HUES48 (cell line): Measurements from ENCODE around the gene IRF7.

Experiments used
- H3K27ac ChIP-seq: one replicate; pipeline ENCODE4 v1.7.0; 2013; ENCODE audit warnings: low read depth, low read length, inconsistent platforms
- H3K27me3 ChIP-seq: 2 replicates; pipeline ENCODE4 v1.6.1; 2013; ENCODE audit warnings: mild to moderate bottlenecking, low read length; ENCODE audit not compliant: control insufficient read depth, insufficient read depth
- H3K36me3 ChIP-seq: 2 replicates; pipeline ENCODE4 v1.6.1; 2013; ENCODE audit warnings: low read length; ENCODE audit not compliant: control insufficient read depth, insufficient read depth
- H3K4me1 ChIP-seq: 2 replicates; pipeline ENCODE4 v1.6.1; 2013; ENCODE audit warnings: mild to moderate bottlenecking, low read length; ENCODE audit not compliant: control insufficient read depth, insufficient read depth
- H3K4me3 ChIP-seq: 2 replicates; pipeline ENCODE4 v1.5.1; 2013; ENCODE audit warnings: mild to moderate bottlenecking, low read depth, low read length
- H3K9ac ChIP-seq: 2 replicates; pipeline ENCODE4 v1.6.1; 2013; ENCODE audit warnings: mild to moderate bottlenecking, low read depth, low read length, moderate library complexity
- H3K9me3 ChIP-seq: 2 replicates; pipeline ENCODE4 v1.6.1; 2013; ENCODE audit warnings: low read length; ENCODE audit not compliant: control insufficient read depth, insufficient read depth

IRF7 gene

GRCh38 chr11:587546-587945 lies 28.2 kb downstream of the IRF7 start:
- no peaks in the 10 kb centered on the region for H3K27me3 ChIP-seq
- H3K4me1 ChIP-seq: no peaks in the 10 kb centered on the region
- no peak overlapping the region for H3K27ac ChIP-seq
- H3K9me3 ChIP-seq: no peaks in the 10 kb centered on the region
- H3K36me3 ChIP-seq: peaks cover 77% of the 10 kb centered on the region
- H3K4me3 ChIP-seq: no peak overlapping the region
- no peak overlapping the region for H3K9ac ChIP-seq

DNA sequence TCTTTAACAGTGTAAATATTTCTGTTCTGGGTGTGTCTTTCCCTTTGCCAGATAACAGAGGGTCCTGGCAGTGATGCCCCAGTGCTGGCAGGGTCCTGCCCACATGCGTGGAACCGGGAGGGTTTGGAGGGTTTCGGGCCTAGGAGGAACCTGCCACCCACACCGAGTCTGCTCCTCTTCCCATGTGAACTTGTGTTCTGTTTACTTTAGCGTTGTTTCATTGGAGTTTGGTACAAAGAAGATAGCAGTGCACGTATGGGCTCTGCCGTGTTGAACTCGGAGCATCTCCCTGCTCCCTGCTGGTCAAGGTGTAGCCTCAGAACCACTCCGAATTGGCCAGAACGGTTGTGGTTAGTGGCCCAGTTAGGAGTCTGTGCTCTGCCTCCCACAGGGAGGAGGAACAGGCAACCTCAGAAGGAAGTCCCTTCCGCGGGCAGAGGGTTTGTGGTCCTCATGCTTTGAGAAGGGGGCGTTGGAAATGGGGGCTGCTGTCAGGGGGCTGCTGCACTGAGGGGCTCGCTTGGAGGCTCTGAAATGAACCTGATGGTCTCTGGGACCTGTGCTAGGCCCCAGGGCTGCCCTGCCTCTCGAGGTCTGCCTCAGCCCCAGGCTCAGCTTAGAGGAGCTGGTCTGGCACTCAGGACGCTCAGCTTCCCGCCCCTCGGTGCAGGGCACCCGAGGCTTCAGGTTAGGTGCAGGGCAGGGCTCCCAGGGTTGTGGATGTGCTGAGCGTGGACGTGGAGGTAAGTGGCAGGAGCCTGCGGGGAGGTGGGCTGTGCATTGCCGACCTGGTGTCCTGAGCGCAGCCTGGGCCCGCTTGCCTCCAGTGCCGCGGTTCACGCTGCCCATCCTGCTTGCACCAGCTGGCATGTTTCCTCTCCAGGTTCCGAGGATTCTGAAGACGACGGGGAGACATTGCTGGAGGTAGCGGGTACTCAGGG lies 29.1 kb downstream of the IRF7 start:
- no peak overlapping the region for H3K9ac ChIP-seq
- H3K27ac ChIP-seq: no peak overlapping the region
- H3K4me1 ChIP-seq: no peaks in the 10 kb centered on the region
- H3K27me3 ChIP-seq: no peaks in the 10 kb centered on the region
- no peak overlapping the region for H3K4me3 ChIP-seq
- no peaks in the 10 kb centered on the region for H3K9me3 ChIP-seq
- H3K36me3 ChIP-seq: peaks cover 78% of the 10 kb centered on the region

- peaks cover 64% of the 10 kb centered on the region for H3K36me3 ChIP-seq
- no peaks in the 10 kb centered on the region for H3K4me1 ChIP-seq
- no peak overlapping the region for H3K4me3 ChIP-seq
Observed at GRCh38 chr11:584287-584686, 31.5 kb downstream of the IRF7 start.

GRCh38 chr11:581752-582151 lies 34.0 kb downstream of the IRF7 start:
- Histone ChIP-seq H3K36me3 (peaks cover 43% of the 10 kb centered on the region), H3K27me3 (no peaks in the 10 kb centered on the region), H3K4me3 (no peak overlapping the region), H3K9me3 (no peaks in the 10 kb centered on the region), H3K4me1 (peaks cover 7% of the 10 kb centered on the region), H3K27ac (no peak overlapping the region), H3K9ac (no peak overlapping the region)

More at GRCh38 chr11:584287-584686, 31.5 kb downstream of the IRF7 start:
- no peak overlapping the region for H3K9ac ChIP-seq
- H3K9me3 ChIP-seq: no peaks in the 10 kb centered on the region
- no peaks in the 10 kb centered on the region for H3K27me3 ChIP-seq
- H3K27ac ChIP-seq: no peak overlapping the region

- Histone ChIP-seq H3K36me3 (peaks cover 39% of the 10 kb centered on the region), H3K4me3 (no peak overlapping the region), H3K9me3 (no peaks in the 10 kb centered on the region), H3K27ac (no peak overlapping the region), H3K27me3 (no peaks in the 10 kb centered on the region), H3K9ac (no peak overlapping the region), H3K4me1 (peaks cover 7% of the 10 kb centered on the region)
Observed at GRCh38 chr11:581342-581741, 34.4 kb downstream of the IRF7 start.

DNA sequence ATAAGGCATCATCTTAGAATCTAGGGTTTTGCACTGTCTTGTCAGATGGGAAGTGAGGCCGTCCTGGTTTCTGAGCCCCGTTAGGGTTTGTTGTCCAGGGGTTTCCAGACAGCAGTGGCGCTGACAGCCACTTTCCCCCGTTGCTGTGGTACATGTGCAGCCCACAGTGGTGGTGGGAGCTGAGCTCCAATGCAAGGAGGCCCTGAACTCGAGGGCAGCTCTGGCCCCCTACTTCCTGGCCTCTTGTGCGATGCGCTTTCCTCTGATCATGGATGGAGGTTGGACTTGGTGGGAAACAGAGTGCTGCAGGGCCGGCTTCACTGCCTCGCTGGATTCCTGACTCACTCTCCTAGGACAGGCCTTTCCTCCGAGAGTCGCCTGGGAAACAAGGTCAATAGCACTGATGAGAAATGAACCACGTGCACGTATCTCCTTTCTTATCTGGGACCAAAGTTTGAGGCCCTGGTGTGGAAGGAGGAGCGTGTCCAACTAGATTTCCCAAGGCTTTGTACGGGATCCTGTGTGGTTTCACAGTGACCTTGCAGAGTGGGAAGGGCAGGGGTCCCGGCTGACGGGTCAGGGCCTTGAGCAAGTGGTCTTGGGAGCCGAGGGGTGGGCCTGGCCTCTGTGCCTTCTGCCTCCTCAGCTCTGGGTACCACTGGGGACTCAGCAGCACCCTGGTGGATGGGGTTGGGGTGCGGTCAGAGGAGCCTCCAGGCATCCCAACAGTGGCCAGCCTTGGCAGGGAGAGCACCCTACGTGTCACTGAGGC lies 35.7 kb downstream of the IRF7 start:
- peaks cover 35% of the 10 kb centered on the region for H3K36me3 ChIP-seq
- no peak overlapping the region for H3K4me3 ChIP-seq
- H3K9me3 ChIP-seq: no peaks in the 10 kb centered on the region
- H3K27ac ChIP-seq: no peak overlapping the region
- H3K4me1 ChIP-seq: peaks cover 7% of the 10 kb centered on the region
- H3K9ac ChIP-seq: no peak overlapping the region
- H3K27me3 ChIP-seq: peaks cover 6% of the 10 kb centered on the region

DNA sequence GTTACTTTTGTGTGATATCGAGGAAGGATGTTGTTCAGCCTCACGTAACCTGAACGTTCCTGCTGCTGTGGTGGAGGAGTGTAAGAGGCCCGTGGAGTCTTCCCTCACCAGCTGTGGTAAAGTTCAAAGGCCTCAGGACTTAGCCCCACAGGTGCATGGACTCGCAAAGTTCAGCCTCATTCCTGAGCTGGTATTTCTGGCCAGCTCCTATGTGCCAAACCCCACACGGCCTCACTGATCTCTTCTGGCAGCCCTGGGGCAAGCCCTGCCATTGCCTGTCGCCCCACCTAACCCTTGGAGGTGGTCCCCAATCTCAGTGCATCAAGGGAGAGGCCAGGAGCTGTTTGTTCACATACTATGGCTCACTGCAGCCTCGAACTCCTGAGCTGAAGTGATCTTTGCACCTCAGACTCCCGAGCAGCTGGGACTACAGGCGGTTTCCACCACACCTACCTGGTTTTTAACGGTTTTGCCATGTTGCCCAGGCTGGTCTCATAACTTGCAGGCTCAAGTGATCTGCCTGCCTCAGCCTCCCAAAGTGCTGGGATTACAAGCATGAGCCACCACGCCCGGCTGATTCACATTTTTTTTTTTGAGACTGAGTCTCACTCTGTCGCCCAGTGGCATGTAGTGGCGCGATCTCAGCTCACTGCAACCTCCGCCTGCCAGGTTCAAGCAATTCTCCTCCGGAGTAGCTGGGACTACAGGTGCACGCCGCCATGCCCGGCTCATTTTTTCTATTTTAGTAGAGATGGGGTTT lies 37.3 kb downstream of the IRF7 start:
- Histone ChIP-seq H3K9me3 (no peaks in the 10 kb centered on the region), H3K36me3 (peaks cover 25% of the 10 kb centered on the region), H3K4me3 (no peak overlapping the region), H3K27me3 (peaks cover 16% of the 10 kb centered on the region), H3K4me1 (peaks cover 12% of the 10 kb centered on the region), H3K9ac (peak overlapping the region; percentile 1; the same call in 1 of the 2 replicates), H3K27ac (no peak overlapping the region)

DNA sequence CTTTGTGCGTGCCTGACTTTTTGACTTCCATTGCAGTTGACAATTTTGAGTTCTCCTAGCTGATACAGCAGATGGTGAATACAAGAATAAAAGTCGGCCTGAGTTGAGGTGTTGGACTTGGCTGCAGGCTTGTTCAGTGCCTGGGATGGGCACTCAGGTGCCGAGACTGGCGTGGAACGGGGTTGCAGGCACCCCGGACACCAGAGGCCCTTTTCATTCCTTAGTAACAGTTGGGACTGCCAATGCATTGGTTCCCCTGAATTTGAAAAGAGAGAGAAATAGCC lies 38.2 kb downstream of the IRF7 start:
- H3K9ac ChIP-seq: peak overlapping the region; percentile 73; the same call in 1 of the 2 replicates
- H3K27me3 ChIP-seq: peaks cover 16% of the 10 kb centered on the region
- no peak overlapping the region for H3K27ac ChIP-seq
- peaks cover 19% of the 10 kb centered on the region for H3K36me3 ChIP-seq
- peaks cover 12% of the 10 kb centered on the region for H3K4me1 ChIP-seq
- H3K4me3 ChIP-seq: peak overlapping the region; percentile 89
- no peaks in the 10 kb centered on the region for H3K9me3 ChIP-seq

DNA sequence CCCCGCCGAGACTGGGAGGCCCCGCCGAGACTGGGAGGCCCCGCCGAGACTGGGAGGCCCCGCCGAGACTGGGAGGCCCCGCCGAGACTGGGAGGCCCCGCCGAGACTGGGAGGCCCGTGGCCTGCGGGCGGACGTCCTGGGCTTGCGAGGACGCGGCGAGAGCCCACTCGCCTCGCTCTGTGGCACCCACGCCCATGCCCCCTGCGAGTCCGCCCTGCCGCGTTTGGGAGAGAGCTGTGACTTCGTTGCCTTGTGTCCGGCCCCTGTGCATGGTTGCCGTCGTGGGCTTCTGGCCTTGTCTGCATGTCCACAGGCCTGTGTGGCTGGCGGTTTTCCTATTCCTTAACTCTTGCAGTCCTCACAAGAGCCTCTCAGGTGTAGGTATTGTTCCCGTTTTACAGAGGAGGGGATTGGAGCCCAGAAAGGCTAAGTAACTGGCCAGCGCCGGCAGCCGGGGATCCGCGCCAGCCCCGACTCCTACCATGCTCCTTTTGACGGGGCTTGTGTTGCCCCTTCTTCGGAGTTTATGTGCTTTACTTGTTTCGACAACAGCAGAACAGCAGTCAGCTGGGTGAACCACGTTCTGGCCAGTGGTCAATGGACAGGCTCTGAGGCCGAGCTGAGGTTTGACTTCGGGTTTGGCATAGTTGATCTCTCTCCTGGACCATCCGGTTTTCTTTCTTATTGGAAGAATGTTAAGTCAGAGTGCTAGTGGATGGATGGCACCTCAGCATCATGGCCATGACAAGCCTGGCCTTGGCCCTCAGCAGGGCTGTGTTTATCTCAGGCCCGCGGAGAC lies 38.7 kb downstream of the IRF7 start:
- H3K36me3 ChIP-seq: peaks cover 15% of the 10 kb centered on the region
- peaks cover 16% of the 10 kb centered on the region for H3K27me3 ChIP-seq
- H3K4me1 ChIP-seq: peaks cover 13% of the 10 kb centered on the region
- peak overlapping the region; percentile 89 for H3K4me3 ChIP-seq
- no peaks in the 10 kb centered on the region for H3K9me3 ChIP-seq
- H3K9ac ChIP-seq: peak overlapping the region; percentile 73
- H3K27ac ChIP-seq: peak overlapping the region; percentile 35
